GM18508 (cell line): ENCODE results near the gene PEX5L.

ENCODE experiments used
- ATAC-seq: cut with Tn5 transposase; IDR thresholded peaks from one replicate; pipeline ENCODE4 v1.9.1; 2021; ENCODE audit warnings: moderate number of reproducible peaks; ENCODE audit not compliant: insufficient read depth, unreplicated experiment

PEX5L gene

DNA sequence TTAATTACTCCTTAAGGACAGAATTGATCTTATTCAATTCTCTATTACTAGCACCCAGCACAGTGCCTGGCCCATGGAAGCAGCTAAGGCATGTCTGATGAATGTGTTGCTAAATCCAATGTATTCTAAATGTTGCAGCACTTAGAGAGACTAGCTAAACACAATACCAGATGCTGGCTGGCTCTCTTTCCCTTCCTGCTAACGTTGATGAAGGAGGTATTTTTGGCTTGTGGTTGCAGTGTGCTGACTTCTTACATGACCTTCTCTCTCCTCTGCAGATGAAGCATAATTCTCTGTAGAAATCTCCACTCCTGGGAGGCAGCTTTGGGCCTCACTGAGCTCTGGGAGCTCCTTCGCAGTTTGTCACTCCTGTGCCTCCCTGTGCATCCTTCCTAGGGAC, 183.6 kb downstream of the PEX5L start:
- ATAC-seq = peak; percentile 49

DNA sequence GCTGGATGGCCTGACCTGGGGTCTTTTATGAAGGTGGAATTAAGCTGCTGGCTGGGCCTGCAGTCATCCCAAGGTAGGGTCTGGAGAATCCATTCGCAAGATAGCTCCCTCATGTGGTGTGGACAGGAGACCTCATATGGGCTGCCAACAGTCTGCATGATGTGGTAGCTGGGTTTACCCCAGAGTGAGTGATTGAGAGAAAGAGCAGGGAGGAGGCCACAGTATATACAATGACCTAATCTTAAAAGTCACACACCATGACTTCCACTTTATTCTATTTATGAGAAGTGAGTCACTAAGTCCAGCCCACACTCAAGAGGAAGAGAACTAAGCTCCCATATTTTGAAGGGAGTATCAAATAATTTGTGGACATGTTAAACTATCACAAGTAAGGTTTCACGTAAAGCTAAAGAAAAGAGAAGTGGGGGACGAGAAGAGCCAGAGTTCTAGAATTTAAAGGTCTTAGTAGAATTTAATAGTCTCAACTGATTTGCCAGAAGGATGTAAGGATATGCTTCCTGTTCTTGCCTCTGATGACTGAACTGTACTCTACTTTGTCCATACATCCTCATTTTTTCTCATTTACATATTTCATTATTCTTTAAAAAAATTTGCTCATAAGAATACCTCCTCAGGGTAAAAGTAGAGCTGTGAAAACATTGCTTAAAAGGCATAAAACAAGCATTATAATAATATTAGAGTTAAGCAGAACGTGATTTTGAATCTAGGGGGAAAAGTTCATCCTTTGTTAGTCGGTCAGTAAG, 184.4 kb downstream of the PEX5L start:
- ATAC-seq = peak; percentile 75

DNA sequence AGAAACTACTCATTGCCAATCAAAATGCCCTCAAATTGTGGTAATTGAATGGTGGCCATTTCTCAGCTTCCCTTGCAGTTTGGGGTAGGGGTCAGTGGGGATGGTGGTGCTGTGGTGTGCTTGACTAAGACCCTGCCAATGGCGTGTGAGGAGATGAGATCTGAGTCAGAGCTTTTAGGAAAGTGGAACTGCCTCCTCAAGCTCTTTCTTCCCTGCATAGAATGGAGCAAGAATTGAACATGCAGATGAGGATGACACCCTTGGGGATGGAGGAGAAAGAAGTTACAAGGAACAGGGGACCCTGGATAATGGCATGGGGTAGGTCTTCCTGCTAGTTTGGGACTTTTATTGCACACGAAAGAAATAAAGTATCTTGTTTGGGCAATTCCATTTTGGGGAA, 188.0 kb downstream of the PEX5L start:
- no peak for ATAC-seq

DNA sequence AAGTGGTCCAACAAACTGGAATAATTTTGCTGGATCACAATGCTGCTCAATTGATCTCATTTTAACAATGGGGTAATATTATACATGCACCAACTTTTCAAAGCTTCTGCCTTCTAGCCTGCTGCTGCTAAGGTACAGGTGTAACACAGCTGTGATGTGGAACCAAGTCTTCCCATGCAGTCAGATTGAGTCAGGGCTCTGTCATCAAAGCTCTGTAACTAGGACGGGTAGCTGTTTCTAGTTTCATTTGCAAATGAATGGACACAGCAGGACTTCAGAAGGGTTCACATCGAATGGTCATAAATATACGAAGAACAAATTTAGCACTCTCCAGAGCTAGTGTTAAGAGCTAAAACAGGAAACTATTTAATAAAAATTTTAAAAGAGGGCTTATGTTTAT, 194.7 kb downstream of the PEX5L start:
- no peak for ATAC-seq

DNA sequence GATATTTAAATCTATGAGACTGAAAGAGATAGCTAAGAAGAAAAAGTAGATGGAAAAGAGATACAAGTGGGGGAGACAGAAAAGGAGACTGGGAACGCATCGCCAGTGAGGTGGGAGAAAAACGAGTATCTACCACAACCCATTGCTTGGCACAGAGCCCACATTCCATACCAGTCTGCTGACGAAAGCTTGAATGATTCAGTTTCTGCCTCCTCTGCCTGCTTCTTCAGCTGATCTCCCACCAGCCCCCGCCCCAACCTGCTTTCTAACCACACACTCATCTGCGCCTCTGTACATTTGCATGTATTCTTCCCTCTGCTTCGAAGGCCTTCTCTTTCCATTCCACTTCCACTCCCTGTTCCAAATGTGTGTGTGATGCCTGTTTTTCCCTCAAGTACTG, 195.8 kb downstream of the PEX5L start:
- no peak for ATAC-seq

DNA sequence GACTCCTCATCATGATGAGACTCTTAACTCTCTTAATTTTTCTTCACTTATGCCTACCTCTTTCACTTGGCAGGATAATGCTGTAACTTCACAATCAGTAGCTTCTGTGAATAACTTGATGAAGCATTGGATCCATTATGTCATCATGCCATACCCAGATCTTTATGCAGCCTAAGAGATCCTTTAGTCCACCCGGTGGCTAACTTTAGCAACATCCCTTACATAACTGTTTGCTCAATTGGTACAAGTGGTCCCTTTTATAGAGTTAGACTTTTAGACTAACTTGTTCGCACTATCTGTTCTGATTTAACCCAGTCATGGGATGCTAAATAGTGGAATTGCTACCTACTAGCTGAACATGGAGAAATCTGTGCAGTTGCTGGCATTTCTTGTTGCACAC, 199.4 kb downstream of the PEX5L start:
- no peak for ATAC-seq

DNA sequence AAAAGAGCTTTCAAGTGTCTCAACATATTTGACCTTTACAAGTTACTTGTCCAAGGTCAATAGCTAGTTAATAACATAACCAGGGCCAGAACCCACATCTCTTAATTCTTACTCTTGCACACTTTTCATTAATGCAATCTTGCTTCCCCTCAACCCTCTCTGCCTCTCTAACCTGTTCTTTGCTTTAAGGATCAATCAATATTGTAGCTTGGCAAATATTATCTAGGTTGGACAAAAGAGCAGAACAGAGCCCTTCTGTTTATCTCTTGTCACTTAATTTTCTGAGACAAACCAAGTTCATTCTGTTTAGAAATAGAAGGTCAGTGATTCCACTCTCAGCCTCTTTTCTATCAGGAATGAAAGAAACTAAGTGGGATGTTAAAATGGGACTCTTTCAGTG, 203.4 kb downstream of the PEX5L start:
- ATAC-seq = no peak

DNA sequence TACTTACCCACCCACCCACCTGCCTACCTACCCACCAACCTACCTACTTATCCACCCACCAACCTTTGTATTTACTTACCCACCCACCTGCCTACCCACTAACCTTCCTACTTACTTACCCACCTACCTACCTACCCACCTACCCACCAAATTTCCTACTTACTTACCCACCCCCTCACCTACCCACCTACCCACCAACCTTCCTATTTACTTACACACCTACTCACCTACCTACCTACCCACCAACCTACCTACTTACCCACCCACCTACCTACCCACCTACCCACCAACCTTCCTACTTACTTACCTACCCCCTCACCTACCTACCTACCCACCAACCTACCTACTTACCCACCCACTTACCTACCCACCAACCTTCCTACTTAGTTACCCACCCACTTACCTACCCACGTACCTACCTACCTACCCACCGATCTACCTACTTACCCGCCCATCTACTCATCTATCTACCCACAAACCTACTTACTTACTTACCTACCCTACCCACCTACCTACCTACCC, 204.3 kb downstream of the PEX5L start:
- ATAC-seq = no peak

DNA sequence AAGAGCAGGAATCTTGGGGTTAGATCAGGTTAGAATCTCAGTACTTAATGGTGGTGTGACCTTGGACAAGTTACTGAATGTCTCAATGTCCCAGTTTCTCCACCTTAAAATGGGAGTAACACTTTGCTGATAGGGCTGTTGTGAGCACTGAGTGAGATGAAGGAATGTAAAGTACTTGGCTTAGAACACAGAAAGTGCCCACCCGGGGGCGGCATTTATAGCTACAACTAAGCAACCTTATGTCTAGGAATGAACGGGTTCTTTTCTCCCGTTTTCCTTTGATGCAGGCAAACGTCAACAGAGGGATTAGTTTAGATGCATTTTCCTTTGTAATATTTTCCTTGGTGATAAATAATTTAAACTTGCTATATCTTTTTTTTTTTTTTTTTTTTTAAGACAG, 207.3 kb downstream of the PEX5L start:
- ATAC-seq = no peak

DNA sequence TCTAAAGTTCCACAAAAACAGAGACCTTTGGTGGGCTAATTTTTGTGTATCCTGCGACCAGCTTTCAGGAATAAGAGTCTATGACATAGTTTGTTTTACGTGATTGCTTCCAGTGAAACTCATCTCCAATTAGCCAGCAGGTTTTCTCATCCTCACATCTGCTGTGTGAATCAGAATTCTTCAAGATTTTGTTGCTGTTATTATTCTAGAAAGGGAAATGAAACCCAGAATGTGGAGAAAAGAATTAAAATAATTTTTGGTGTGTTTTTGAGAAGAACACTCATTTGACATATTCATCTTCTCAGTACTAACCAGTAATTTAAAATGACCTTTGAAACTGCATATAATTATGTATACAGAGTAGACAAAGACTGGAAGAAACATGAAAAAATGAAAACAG, 208.0 kb downstream of the PEX5L start:
- no peak for ATAC-seq

DNA sequence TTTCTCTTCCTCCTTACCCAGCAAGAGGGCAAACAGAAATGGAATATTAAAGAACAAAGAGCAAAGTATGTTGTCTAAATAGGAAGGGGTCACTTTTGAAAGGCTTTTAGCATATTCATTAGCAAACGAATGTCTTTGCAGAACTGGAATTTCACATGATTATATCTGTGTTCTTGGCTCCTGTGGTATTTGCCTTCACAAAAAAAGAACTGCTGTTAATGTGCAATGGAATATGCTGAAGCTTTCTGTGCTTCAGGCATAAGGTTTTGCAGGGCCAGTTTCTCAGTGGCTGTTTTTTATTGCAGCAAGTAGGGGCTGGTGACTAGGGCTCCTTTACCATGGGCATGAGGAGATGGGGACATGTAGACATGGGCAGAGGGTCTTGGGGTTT, 210.5 kb downstream of the PEX5L start:
- no peak for ATAC-seq

DNA sequence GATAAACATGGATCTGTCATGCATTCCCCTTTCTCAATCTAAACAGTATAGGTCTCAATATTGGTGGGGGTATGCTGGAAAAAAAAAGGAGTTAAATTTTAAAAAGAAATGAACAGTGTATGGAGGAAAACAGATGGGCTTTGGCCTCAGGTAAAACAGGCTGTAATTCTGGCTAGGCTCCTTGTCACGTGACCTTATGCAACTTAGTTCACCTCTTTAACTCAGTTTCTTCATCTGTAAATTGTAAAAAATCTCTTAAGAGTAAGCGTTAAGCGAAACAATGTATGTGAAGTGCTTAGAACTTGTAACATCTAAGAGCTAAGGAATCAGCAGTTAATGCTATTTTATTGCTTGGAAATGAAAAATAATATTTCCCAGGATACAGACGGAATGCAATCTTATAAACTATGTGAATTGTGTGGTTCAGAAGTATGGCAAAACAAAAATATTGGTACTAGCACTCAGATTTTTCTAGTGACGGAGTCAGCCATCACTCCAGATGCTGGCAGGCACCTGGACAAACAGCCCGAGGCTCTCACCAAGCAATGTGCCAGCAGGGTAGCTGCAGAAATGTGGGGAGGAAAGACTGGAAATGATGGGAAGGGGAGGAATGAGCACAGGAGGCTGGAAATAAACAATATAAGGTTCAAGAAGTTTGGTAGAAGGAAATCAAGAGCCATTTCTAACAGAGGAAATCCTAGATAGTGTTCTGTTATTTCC, 211.1 kb downstream of the PEX5L start:
- no peak for ATAC-seq

DNA sequence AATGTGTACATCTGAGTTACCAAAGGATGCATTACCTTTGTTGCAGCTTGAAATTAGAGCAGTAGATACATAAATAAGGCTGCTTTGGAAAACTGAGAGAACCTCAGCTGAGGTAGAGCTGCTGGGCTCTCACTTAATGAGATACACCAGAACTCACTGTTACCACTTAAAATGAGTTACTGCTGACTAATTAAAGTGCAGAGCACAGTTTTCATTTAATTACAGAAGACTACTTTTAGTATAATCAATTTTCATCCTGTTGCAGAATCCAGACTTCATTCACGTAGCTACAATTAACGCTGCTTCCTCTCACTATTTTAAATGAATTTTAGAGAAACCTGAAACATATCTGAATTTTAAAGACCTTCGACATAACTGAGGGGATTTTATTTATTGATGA, 214.4 kb downstream of the PEX5L start:
- no peak for ATAC-seq

DNA sequence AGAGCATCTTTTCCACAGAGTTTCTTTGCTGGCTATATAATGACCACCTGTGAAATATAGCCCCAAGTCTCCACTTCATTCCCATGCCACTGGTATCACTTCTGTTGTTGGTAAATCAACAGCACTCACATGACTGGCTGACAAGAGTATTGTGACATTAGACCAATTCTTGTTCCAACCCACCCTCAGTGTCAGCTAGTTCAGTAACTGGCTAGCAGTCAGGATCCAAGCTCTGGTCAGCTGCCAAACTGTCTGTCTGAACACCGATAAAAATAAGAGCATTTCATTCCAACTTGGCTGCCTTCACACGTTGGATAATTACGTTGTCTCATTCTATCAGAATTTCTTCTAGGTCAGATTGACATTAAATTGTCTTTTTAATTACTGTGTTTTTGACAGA, 217.4 kb downstream of the PEX5L start:
- ATAC-seq = no peak

DNA sequence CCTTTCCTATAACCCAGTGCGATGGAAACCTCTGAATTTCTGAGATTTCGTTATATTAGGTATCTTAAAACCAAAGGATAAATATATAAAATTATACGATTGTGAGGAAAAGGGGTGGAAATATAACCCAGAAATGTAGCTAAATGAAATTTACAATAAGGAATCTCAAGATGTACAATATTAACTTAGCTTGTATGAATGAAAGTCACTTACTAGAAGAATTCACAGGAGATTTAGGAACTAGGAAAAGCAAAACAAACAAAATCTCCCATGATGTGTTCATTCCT, 224.7 kb downstream of the PEX5L start:
- no peak for ATAC-seq

DNA sequence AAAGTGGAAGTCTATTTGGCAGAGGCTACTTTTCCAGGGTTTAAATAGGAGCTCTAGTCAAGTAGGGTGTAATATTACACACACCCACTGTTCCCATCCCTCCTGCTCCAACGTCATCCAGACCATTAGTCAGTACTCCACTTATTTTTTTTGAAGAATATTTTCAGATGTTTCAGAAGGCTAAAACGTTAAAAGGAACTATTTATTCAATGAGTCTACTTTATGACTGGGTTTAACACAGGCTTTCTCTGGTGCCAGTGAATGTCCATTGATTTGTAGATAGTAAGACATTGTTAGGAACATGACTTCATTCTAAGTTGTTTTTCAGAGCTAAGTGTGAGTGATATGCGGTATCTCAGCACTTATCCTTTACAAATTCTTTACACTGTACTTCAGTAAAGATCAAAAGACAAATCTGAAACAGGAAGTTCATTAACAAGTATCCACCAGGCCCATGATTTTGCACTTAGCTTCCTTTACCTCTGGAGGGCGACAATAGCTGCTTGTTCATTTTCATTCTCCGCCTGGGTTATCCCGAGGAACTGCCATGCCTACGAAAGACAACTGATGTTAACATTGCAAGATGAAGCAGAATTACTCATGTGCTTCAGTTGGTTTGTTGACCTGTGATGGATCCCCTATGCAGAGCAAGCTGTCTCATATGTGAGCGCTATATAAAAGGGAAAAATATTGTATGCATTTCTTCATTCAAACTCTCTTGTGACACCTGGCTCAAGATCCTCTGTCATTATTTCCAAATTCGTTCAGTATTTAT, 225.2 kb downstream of the PEX5L start:
- ATAC-seq = peak; percentile 71

DNA sequence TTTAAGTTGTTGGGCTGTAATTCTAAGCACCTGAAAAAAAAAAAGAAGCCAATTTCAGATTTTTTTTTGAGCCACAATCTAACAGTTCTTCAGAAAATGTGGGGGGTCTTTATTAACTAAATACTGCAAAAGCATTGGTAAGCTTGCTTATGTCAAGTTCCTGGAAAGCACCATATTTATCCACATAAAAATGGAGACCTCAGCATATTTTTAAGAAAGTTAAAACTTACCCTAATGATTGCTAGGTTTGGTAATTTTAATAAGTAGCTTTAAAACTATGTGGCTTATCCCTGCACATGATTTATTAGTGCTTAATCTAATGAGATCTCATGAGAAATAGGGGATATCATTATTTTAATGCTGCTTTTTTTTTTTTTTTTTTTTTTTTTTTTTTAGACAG, 227.1 kb downstream of the PEX5L start:
- no peak for ATAC-seq

DNA sequence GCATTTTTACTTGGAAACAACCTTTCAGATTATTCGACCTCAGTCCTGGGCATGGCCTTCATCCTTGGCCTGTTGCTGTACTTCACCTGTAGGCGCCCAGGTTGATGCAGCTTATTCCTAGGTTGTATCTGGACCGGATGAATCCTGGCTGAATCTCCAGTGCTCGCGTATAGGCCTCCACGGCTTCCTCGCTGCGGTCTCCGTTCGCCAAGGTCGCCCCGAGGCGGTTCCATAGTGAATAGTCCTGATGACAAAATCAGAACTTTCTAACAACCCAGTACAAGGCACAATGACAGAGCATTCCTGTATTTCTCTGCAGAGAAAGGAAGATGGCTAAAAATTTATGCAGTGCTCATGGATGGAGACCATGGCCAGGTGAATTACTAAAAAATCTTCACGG, 229.1 kb downstream of the PEX5L start:
- no peak for ATAC-seq

DNA sequence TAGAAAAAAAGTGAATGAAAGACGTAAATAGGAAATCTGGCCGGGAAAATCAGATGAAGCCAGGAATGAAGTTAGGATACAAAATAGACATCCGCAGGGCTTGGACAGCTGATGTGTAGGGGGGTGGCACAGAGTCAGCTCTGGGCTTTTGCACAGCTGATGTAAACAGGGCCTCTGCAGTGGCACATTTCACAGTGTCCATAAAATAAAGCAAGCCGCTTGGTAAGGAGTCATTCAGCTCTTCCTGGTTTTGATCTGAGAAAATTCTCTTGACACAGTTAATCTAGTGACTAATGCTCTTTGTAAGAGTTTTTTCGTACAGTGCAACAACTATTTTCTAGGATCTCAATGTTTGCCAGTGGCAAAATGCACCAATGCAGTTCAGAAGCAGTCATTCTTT, 230.6 kb downstream of the PEX5L start:
- ATAC-seq = no peak

DNA sequence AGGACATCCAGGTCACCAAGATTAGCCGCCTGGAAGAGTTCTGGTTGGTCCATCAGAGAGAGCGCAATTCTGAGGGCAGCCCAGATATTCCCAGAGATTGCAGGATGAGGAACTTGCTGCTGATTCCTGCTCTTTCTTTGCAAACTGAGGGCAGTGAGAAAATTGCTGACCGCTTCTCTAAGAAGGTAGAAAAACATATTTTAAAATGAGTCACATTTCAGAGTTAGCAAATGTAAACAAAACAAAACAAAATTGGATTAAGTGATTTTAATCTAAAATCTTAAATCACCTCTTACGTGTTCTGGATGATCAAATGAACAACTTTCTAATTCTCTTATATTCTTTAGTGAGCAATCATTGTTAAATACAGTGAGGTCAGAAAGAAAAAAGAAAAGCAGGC, 234.9 kb downstream of the PEX5L start:
- ATAC-seq = no peak

DNA sequence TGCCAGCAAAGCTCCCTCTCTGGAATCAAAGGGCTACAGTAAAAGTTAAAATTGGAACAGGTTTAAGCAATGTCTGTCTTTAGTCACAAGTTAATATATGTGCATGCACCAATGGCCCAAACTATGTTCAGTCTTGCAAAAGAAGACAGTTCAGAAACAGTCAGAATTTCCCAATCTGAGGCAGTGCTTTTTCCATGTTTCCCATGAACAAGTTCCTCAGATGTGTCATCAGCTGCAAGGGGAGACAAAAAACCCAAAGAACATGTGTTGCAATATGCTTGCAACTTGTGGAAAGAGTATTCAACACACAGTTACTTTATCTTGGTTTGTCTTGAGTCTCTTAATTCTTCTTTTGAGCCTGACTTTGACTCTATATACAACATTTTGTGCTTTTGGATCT, 235.5 kb downstream of the PEX5L start:
- ATAC-seq = no peak
